BE2C (cell line): Measurements from ENCODE around the gene CBX6.
"Not testable (repeated sequence)": the region's sequence is repeated elsewhere in the genome, so short reads cannot be mapped to it uniquely, and the experiment has no call there.

Source experiments
- DNase-seq: peaks from one replicate; pipeline ENCODE4 v3.0.0-alpha.2; 2020
- H3K27me3 ChIP-seq: fragments of 250-450 bp; sonication (Bioruptor Pico); 2 replicates; pipeline ENCODE4 v1.5.1; 2020; ENCODE audit warnings: mild to moderate bottlenecking
- H3K36me3 ChIP-seq: fragments of 250-450 bp; sonication (Bioruptor Pico); 2 replicates; pipeline ENCODE4 v1.5.1; 2020; ENCODE audit warnings: mild to moderate bottlenecking
- H3K4me1 ChIP-seq: fragments of 250-450 bp; sonication (Bioruptor Pico); 2 replicates; pipeline ENCODE4 v1.5.1; 2020
- H3K4me3 ChIP-seq: 2 replicates; pipeline ENCODE4 v1.5.1; 2011; ENCODE audit warnings: low read depth, low read length
- H3K9me3 ChIP-seq: fragments of 250-450 bp; sonication (Bioruptor Pico); 2 replicates; pipeline ENCODE4 v1.5.1; 2020
- CTCF ChIP-seq: IDR thresholded peaks from 2 replicates; pipeline ENCODE4 v1.5.1; 2012; ENCODE audit warnings: mild to moderate bottlenecking, low read depth, low read length

The CBX6 gene

GRCh38 chr22:38906052-38906451 is 34.0 kb upstream of the CBX6 start:
- Histone ChIP-seq H3K36me3 (no peaks in the 10 kb centered on the region), H3K9me3 (no peaks in the 10 kb centered on the region; the same call in none of the 2 replicates), H3K4me3 (no peak overlapping the region), H3K27me3 (peaks cover 11% of the 10 kb centered on the region), H3K4me1 (no peaks in the 10 kb centered on the region)
- no peak for TF ChIP-seq CTCF
- no peak for DNase-seq

- not testable (repeated sequence) for H3K4me1 ChIP-seq, H3K9me3 ChIP-seq, DNase-seq, H3K36me3 ChIP-seq, H3K4me3 ChIP-seq
- H3K27me3 ChIP-seq, result peaks cover 16% of the 10 kb centered on the region; the same call in 1 of the 2 replicates
Measured at GRCh38 chr22:38904052-38904617, 32.1 kb upstream of the CBX6 start.

GRCh38 chr22:38901111-38901641 is 29.2 kb upstream of the CBX6 start:
- Histone ChIP-seq H3K4me3 (no peak overlapping the region), H3K4me1 (no peaks in the 10 kb centered on the region), H3K9me3 (no peaks in the 10 kb centered on the region; the same call in none of the 2 replicates), H3K36me3 (no peaks in the 10 kb centered on the region), H3K27me3 (peaks cover 16% of the 10 kb centered on the region; the same call in 1 of the 2 replicates)
- peak; percentile 40 for DNase-seq
- TF ChIP-seq CTCF, result no peak

GRCh38 chr22:38900677-38901076 is 28.7 kb upstream of the CBX6 start:
- Histone ChIP-seq H3K4me3 (no peak overlapping the region), H3K27me3 (peaks cover 16% of the 10 kb centered on the region; the same call in 1 of the 2 replicates), H3K9me3 (no peaks in the 10 kb centered on the region; the same call in 1 of the 2 replicates), H3K4me1 (no peaks in the 10 kb centered on the region), H3K36me3 (no peaks in the 10 kb centered on the region)
- no peak for TF ChIP-seq CTCF
- no peak for DNase-seq

GRCh38 chr22:38891256-38891655 is 19.2 kb upstream of the CBX6 start:
- Histone ChIP-seq H3K36me3 (no peaks in the 10 kb centered on the region), H3K4me1 (no peaks in the 10 kb centered on the region), H3K9me3 (no peaks in the 10 kb centered on the region), H3K4me3 (no peak overlapping the region), H3K27me3 (peaks cover 14% of the 10 kb centered on the region)
- TF ChIP-seq CTCF, result no peak
- no peak for DNase-seq

GRCh38 chr22:38890377-38890776 is 18.4 kb upstream of the CBX6 start:
- TF ChIP-seq CTCF, result no peak
- H3K27me3 ChIP-seq, result peaks cover 14% of the 10 kb centered on the region
- DNase-seq, result no peak

More at GRCh38 chr22:38890377-38890776, 18.4 kb upstream of the CBX6 start:
- Histone ChIP-seq H3K4me1 (no peaks in the 10 kb centered on the region), H3K4me3 (no peak overlapping the region), H3K9me3 (no peaks in the 10 kb centered on the region), H3K36me3 (no peaks in the 10 kb centered on the region)
